GM23338 (cell line): ENCODE results near the gene KANK4. TPM values are rescaled to one million over a fixed set of nuclear protein-coding genes. Genes with fewer than 3 reads are reported as not detected.
A peak's percentile ranks its signal among the peaks of the same experiment; 100 is the strongest.

Experiments used
- ATAC-seq: fragments of 200-7000 bp; cut with Tn5 transposase; 3 replicates; pipeline ENCODE4 v1.9.1; 2020
- DNase-seq: peaks from one replicate; pipeline ENCODE4 v3.0.0-alpha.2; 2015; ENCODE audit warnings: low spot score
- H2AFZ ChIP-seq: fragments of 200-600 bp; sonication (generic); 2 replicates; pipeline ENCODE4 v1.8.0; 2016; ENCODE audit warnings: antibody characterized with exemption, mild to moderate bottlenecking, moderate library complexity
- H3F3A ChIP-seq: fragments of 200-600 bp; sonication (generic); replicated peaks from 2 replicates; pipeline ENCODE4 v1.8.0; 2017; ENCODE audit warnings: antibody characterized with exemption, mixed run types, low read depth
- H3K27ac ChIP-seq: fragments of 200-600 bp; sonication (generic); 2 replicates; pipeline ENCODE4 v1.6.1; 2016; ENCODE audit warnings: low read depth
- H3K27me3 ChIP-seq: fragments of 200-600 bp; sonication (generic); 2 replicates; pipeline ENCODE4 v1.8.0; 2016; ENCODE audit warnings: mild to moderate bottlenecking, mixed run types, moderate library complexity; ENCODE audit not compliant: insufficient read depth
- H3K36me3 ChIP-seq: fragments of 200-600 bp; sonication (generic); 2 replicates; pipeline ENCODE4 v1.8.0; 2016; ENCODE audit warnings: mild to moderate bottlenecking; ENCODE audit not compliant: insufficient read depth
- H3K4me1 ChIP-seq: fragments of 200-600 bp; sonication (generic); 2 replicates; pipeline ENCODE4 v1.8.0; 2016; ENCODE audit warnings: mild to moderate bottlenecking, moderate library complexity; ENCODE audit not compliant: insufficient read depth
- H3K4me2 ChIP-seq: fragments of 200-600 bp; sonication (generic); 2 replicates; pipeline ENCODE4 v1.7.1; 2017; ENCODE audit warnings: mixed run types
- H3K4me3 ChIP-seq: fragments of 200-600 bp; sonication (generic); 2 replicates; pipeline ENCODE4 v1.6.1; 2016; ENCODE audit warnings: mixed run types
- H3K79me2 ChIP-seq: fragments of 200-600 bp; sonication (generic); replicated peaks from 2 replicates; pipeline ENCODE4 v1.8.0; 2017; ENCODE audit warnings: mild to moderate bottlenecking; ENCODE audit not compliant: insufficient read depth
- H3K9me2 ChIP-seq: fragments of 200-600 bp; sonication (generic); 2 replicates; pipeline ENCODE4 v1.8.0; 2017; ENCODE audit not compliant: insufficient read depth
- H4K20me1 ChIP-seq: fragments of 200-600 bp; sonication (generic); replicated peaks from 2 replicates; pipeline ENCODE4 v1.8.0; 2017; ENCODE audit warnings: mild to moderate bottlenecking; ENCODE audit not compliant: insufficient read depth
- H3K27ac Mint-ChIP-seq: 2 replicates; pipeline ENCODE4 v1.8.0; 2020; ENCODE audit warnings: inconsistent platforms, mild to moderate bottlenecking, moderate library complexity, mixed read lengths
- H3K27me3 Mint-ChIP-seq: 3 replicates; pipeline ENCODE4 v1.8.0; 2022; ENCODE audit warnings: low read depth, mild to moderate bottlenecking, moderate library complexity, mixed read lengths, inconsistent platforms; ENCODE audit not compliant: insufficient read depth, poor library complexity
- H3K36me3 Mint-ChIP-seq: 3 replicates; pipeline ENCODE4 v1.8.0; 2021; ENCODE audit warnings: low read depth, mild to moderate bottlenecking, inconsistent platforms, moderate library complexity, mixed read lengths
- H3K4me1 Mint-ChIP-seq: 3 replicates; pipeline ENCODE4 v1.8.0; 2020; ENCODE audit warnings: mild to moderate bottlenecking, inconsistent platforms, mixed read lengths
- H3K4me3 Mint-ChIP-seq: 3 replicates; pipeline ENCODE4 v1.8.0; 2021; ENCODE audit warnings: moderate library complexity, mild to moderate bottlenecking, inconsistent platforms, mixed read lengths
- H3K9me3 Mint-ChIP-seq: 3 replicates; pipeline ENCODE4 v1.8.0; 2020; ENCODE audit warnings: moderate library complexity, mild to moderate bottlenecking, inconsistent platforms, mixed read lengths
- CREB1 ChIP-seq: fragments of 250-450 bp; sonication (Bioruptor Pico); IDR thresholded peaks from 2 replicates; pipeline ENCODE4 v1.5.0; 2020; ENCODE audit warnings: low read depth, mild to moderate bottlenecking, moderate library complexity
- CTCF ChIP-seq, 2 experiments: fragments of 200-600 bp in 1 of 2; sonication (generic) in 1 of 2; conservative IDR thresholded peaks; 2 replicates each; pipeline versions ENCODE4 v1.5.1 to v1.6.1; 2016 to 2017; ENCODE audit warnings: antibody characterized with exemption in 2 of 2, low read depth in 2 of 2, mild to moderate bottlenecking in 2 of 2, moderate library complexity in 1 of 2
- ETS1 ChIP-seq: IDR thresholded peaks from 2 replicates; pipeline ENCODE4 v1.6.1; 2016; ENCODE audit warnings: antibody characterized with exemption
- EZH2 ChIP-seq: fragments of 200-600 bp; sonication (generic); IDR thresholded peaks from one replicate; pipeline ENCODE4 v1.8.0; 2017; ENCODE audit warnings: antibody characterized with exemption, mild to moderate bottlenecking, low read depth; ENCODE audit not compliant: unreplicated experiment
- EZH2phosphoT487 ChIP-seq: fragments of 200-600 bp; sonication (generic); IDR thresholded peaks from one replicate; pipeline ENCODE4 v1.8.1; 2018; ENCODE audit warnings: antibody characterized with exemption; ENCODE audit not compliant: unreplicated experiment
- JUNB ChIP-seq: IDR thresholded peaks from one replicate; pipeline ENCODE4 v1.6.1; 2016; ENCODE audit warnings: antibody characterized with exemption; ENCODE audit not compliant: unreplicated experiment
- NANOG ChIP-seq: IDR thresholded peaks from 2 replicates; pipeline ENCODE4 v1.6.1; 2016; ENCODE audit warnings: antibody characterized with exemption, borderline replicate concordance
- POLR2AphosphoS5 ChIP-seq: IDR thresholded peaks from 2 replicates; pipeline ENCODE4 v1.6.1; 2016; ENCODE audit warnings: antibody characterized with exemption, low read depth
- REST ChIP-seq: IDR thresholded peaks from one replicate; pipeline ENCODE4 v1.6.1; 2018; ENCODE audit warnings: antibody characterized with exemption; ENCODE audit not compliant: unreplicated experiment
- STAT1 ChIP-seq: IDR thresholded peaks from one replicate; pipeline ENCODE4 v1.6.1; 2016; ENCODE audit warnings: antibody characterized with exemption; ENCODE audit not compliant: unreplicated experiment
- ZNF114 ChIP-seq: fragments of 250-450 bp; sonication (Bioruptor Pico); IDR thresholded peaks from 2 replicates; pipeline ENCODE4 v1.5.0; 2020; ENCODE audit warnings: mild to moderate bottlenecking, moderate library complexity
- ZNF331 ChIP-seq: fragments of 250-450 bp; sonication (Bioruptor Pico); IDR thresholded peaks from 2 replicates; pipeline ENCODE4 v1.5.0; 2020; ENCODE audit warnings: low read depth, mild to moderate bottlenecking, moderate library complexity
- polyA plus RNA-seq: library from polyadenylated mRNA; unstranded; fragments of >200 nt; fragmentation: Nextera tagmentation; extraction: Ambion mirVana; gene quantifications from 2 replicates; pipeline ENCODE4 v1.2.1, GENCODE V29; 2016
- total RNA-seq: library from RNA; depleted of rRNA; stranded (reverse); fragments of >200 nt; shearing (Covaris generic); gene quantifications from 2 replicates; pipeline ENCODE4 v1.2.3, GENCODE V29; 2014
- TF ChIP-seq, protein P1 (sequence below): fragments of 250-450 bp; sonication (Bioruptor Pico); IDR thresholded peaks from 2 replicates; pipeline ENCODE4 v1.5.0; 2020; ENCODE audit warnings: mild to moderate bottlenecking, moderate library complexity

The KANK4 gene
- total and polyA plus RNA-seq, 2 experiments from 2014 or later = 0.31 to 0.42 TPM

DNA sequence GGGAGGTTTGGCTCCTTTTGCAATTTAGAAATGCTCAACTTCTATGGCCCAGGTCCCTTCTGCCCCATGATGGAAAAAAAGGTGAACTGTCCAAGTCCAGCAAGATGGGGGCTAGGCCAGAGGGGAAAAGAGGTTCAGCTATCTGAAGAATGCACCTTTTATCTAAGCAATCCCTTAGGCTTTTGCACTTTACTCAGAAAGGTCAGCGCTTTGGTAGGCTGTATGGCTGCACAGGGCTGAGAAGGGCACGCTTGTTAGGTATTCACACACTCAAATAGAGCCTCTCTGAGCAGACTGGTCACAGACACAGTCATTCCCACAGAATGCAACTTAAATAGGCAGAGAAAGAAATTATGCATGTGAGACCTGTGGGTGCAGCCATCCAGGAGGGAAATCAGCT, 31.0 kb downstream of the KANK4 start (continued):
- no peak for TF ChIP-seq ZNF331
- no peak for TF ChIP-seq CTCF (conservative IDR thresholded peaks at IDR 0.05; ENCODE audit: low read depth in 2 of 2)
- no peak for TF ChIP-seq CREB1
- TF ChIP-seq JUNB = no peak
- TF ChIP-seq POLR2AphosphoS5 = no peak

GRCh38 chr1:62286786-62287224, 32.4 kb downstream of the KANK4 start:
- no peaks in the 10 kb centered on the region for H3K79me2 ChIP-seq
- peaks cover 52% of the 10 kb centered on the region for H3K4me1 ChIP-seq
- TF ChIP-seq EZH2 (no peak), NANOG (0 out of 2 replicates have a peak, but pooled peaks have one; percentile 24), POLR2AphosphoS5 (no peak), EZH2phosphoT487 (no peak), ZNF331 (no peak), REST (no peak), JUNB (no peak), CREB1 (peak; percentile 37; the same call in 1 of the 2 replicates), ETS1 (0 out of 2 replicates have a peak, but pooled peaks have one; percentile 47), STAT1 (no peak), ZNF114 (CRISPR knock-in tag) (no peak)
- TF ChIP-seq, protein P1, sequence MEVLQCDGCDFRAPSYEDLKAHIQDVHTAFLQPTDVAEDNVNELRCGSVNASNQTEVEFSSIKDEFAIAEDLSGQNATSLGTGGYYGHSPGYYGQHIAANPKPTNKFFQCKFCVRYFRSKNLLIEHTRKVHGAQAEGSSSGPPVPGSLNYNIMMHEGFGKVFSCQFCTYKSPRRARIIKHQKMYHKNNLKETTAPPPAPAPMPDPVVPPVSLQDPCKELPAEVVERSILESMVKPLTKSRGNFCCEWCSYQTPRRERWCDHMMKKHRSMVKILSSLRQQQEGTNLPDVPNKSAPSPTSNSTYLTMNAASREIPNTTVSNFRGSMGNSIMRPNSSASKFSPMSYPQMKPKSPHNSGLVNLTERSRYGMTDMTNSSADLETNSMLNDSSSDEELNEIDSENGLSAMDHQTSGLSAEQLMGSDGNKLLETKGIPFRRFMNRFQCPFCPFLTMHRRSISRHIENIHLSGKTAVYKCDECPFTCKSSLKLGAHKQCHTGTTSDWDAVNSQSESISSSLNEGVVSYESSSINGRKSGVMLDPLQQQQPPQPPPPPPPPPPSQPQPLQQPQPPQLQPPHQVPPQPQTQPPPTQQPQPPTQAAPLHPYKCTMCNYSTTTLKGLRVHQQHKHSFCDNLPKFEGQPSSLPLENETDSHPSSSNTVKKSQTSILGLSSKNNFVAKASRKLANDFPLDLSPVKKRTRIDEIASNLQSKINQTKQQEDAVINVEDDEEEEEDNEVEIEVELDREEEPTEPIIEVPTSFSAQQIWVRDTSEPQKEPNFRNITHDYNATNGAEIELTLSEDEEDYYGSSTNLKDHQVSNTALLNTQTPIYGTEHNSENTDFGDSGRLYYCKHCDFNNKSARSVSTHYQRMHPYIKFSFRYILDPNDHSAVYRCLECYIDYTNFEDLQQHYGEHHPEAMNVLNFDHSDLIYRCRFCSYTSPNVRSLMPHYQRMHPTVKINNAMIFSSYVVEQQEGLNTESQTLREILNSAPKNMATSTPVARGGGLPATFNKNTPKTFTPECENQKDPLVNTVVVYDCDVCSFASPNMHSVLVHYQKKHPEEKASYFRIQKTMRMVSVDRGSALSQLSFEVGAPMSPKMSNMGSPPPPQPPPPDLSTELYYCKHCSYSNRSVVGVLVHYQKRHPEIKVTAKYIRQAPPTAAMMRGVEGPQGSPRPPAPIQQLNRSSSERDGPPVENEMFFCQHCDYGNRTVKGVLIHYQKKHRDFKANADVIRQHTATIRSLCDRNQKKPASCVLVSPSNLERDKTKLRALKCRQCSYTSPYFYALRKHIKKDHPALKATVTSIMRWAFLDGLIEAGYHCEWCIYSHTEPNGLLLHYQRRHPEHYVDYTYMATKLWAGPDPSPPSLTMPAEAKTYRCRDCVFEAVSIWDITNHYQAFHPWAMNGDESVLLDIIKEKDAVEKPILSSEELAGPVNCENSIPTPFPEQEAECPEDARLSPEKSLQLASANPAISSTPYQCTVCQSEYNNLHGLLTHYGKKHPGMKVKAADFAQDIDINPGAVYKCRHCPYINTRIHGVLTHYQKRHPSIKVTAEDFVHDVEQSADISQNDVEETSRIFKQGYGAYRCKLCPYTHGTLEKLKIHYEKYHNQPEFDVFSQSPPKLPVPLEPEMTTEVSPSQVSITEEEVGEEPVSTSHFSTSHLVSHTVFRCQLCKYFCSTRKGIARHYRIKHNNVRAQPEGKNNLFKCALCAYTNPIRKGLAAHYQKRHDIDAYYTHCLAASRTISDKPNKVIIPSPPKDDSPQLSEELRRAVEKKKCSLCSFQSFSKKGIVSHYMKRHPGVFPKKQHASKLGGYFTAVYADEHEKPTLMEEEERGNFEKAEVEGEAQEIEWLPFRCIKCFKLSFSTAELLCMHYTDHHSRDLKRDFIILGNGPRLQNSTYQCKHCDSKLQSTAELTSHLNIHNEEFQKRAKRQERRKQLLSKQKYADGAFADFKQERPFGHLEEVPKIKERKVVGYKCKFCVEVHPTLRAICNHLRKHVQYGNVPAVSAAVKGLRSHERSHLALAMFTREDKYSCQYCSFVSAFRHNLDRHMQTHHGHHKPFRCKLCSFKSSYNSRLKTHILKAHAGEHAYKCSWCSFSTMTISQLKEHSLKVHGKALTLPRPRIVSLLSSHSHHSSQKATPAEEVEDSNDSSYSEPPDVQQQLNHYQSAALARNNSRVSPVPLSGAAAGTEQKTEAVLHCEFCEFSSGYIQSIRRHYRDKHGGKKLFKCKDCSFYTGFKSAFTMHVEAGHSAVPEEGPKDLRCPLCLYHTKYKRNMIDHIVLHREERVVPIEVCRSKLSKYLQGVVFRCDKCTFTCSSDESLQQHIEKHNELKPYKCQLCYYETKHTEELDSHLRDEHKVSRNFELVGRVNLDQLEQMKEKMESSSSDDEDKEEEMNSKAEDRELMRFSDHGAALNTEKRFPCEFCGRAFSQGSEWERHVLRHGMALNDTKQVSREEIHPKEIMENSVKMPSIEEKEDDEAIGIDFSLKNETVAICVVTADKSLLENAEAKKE = no peak
- H3K27ac ChIP-seq = no peak overlapping the region
- H3K9me2 ChIP-seq = no peaks in the 10 kb centered on the region
- peaks cover 73% of the 10 kb centered on the region for H3K27me3 ChIP-seq
- DNase-seq (peak; percentile 81), ATAC-seq (peak; percentile 76)
- H3F3A ChIP-seq = peaks cover 7% of the 10 kb centered on the region; the same call in 1 of the 2 replicates
- peak overlapping the region; percentile 56 for H3K4me2 ChIP-seq
- peak overlapping the region; percentile 63 for H3K4me3 Mint-ChIP-seq
- peak overlapping the region; percentile 27 for H3K4me3 ChIP-seq
- no peaks in the 10 kb centered on the region for H3K9me3 Mint-ChIP-seq
- H3K36me3 ChIP-seq = no peaks in the 10 kb centered on the region
- peaks cover 57% of the 10 kb centered on the region for H3K27me3 Mint-ChIP-seq
- no peaks in the 10 kb centered on the region for H3K36me3 Mint-ChIP-seq
- H3K4me1 Mint-ChIP-seq = peaks cover 61% of the 10 kb centered on the region
- no peaks in the 10 kb centered on the region for H4K20me1 ChIP-seq
- no peak overlapping the region for H2AFZ ChIP-seq
- H3K27ac Mint-ChIP-seq = no peak overlapping the region
